ENCODE data around the gene RXRA. TPM values are rescaled to one million over a fixed set of nuclear protein-coding genes. Genes with fewer than 3 reads are reported as not detected.
A peak's percentile ranks its signal among the peaks of the same experiment; 100 is the strongest.

The RXRA gene
- total RNA-seq, 1 donor from 2014 or later: 66.9 TPM

GRCh38 chr9:134437403-134438194 lies 111.3 kb downstream of the RXRA start:
- H3K4me3 Mint-ChIP-seq: peak overlapping the region; percentile 44
- no peaks in the 10 kb centered on the region for H3K27me3 Mint-ChIP-seq
- TF ChIP-seq CTCF (conservative IDR thresholded peaks at IDR 0.05): no peak
- H3K4me1 Mint-ChIP-seq (ENCODE audit: unreplicated experiment): peaks cover 40% of the 10 kb centered on the region
- peaks cover 8% of the 10 kb centered on the region for H3K36me3 Mint-ChIP-seq
- no peak for DNase-seq (ENCODE audit: extremely low spot score, unreplicated experiment)
- H3K9me3 Mint-ChIP-seq: no peaks in the 10 kb centered on the region
- peak overlapping the region; percentile 86 for H3K27ac Mint-ChIP-seq

- H3K4me1 Mint-ChIP-seq (ENCODE audit: unreplicated experiment): peaks cover 40% of the 10 kb centered on the region
- H3K27me3 Mint-ChIP-seq: no peaks in the 10 kb centered on the region
- no peak overlapping the region for H3K4me3 Mint-ChIP-seq
- no peaks in the 10 kb centered on the region for H3K9me3 Mint-ChIP-seq
- no peak for TF ChIP-seq CTCF (conservative IDR thresholded peaks at IDR 0.05)
- DNase-seq (ENCODE audit: extremely low spot score, unreplicated experiment): no peak
- no peak overlapping the region for H3K27ac Mint-ChIP-seq
- H3K36me3 Mint-ChIP-seq: peaks cover 8% of the 10 kb centered on the region
These were observed 112.0 kb downstream of the RXRA start for GRCh38 chr9:134438195-134438788.

- H3K9me3 Mint-ChIP-seq: no peaks in the 10 kb centered on the region
- TF ChIP-seq CTCF (conservative IDR thresholded peaks at IDR 0.05): no peak
- peak overlapping the region; percentile 64 for H3K27ac Mint-ChIP-seq
- H3K4me3 Mint-ChIP-seq: no peak overlapping the region
- H3K36me3 Mint-ChIP-seq: peaks cover 8% of the 10 kb centered on the region
- peaks cover 40% of the 10 kb centered on the region for H3K4me1 Mint-ChIP-seq (ENCODE audit: unreplicated experiment)
- DNase-seq (ENCODE audit: extremely low spot score, unreplicated experiment): no peak
- H3K27me3 Mint-ChIP-seq: no peaks in the 10 kb centered on the region
These were observed 113.1 kb downstream of the RXRA start for GRCh38 chr9:134439368-134439784.

- no peak overlapping the region for H3K4me3 Mint-ChIP-seq
- DNase-seq (ENCODE audit: extremely low spot score, unreplicated experiment): no peak
- H3K27me3 Mint-ChIP-seq: no peaks in the 10 kb centered on the region
- no peak for TF ChIP-seq CTCF (conservative IDR thresholded peaks at IDR 0.05)
- H3K36me3 Mint-ChIP-seq: peaks cover 8% of the 10 kb centered on the region
- peaks cover 5% of the 10 kb centered on the region for H3K9me3 Mint-ChIP-seq
- H3K27ac Mint-ChIP-seq: peak overlapping the region; percentile 79
- H3K4me1 Mint-ChIP-seq (ENCODE audit: unreplicated experiment): peaks cover 40% of the 10 kb centered on the region
These were observed 114.5 kb downstream of the RXRA start for GRCh38 chr9:134440636-134441226.

- no peak for TF ChIP-seq CTCF (conservative IDR thresholded peaks at IDR 0.05)
- Mint-ChIP-seq H3K4me1 (ENCODE audit: unreplicated experiment) (peaks cover 33% of the 10 kb centered on the region), H3K4me3 (peak overlapping the region; percentile 41), H3K27ac (peak overlapping the region; percentile 79), H3K9me3 (peaks cover 5% of the 10 kb centered on the region), H3K27me3 (no peaks in the 10 kb centered on the region), H3K36me3 (peaks cover 2% of the 10 kb centered on the region)
- no peak for DNase-seq (ENCODE audit: extremely low spot score, unreplicated experiment)
These were observed 115.2 kb downstream of the RXRA start for GRCh38 chr9:134441227-134442084.

All from type B pancreatic cell (in vitro differentiated cells).